Adipocyte (in vitro differentiated cells): ENCODE results near the gene ZSWIM6.

Source experiments
- DNase-seq: peaks from one replicate; pipeline ENCODE4 v3.0.0-alpha.2; 2015; ENCODE audit warnings: low read depth
- H3K27me3 ChIP-seq: replicated peaks from 2 replicates; pipeline ENCODE4 v1.7.0; 2013; ENCODE audit warnings: mild to moderate bottlenecking, low read length, moderate library complexity; ENCODE audit not compliant: control insufficient read depth, insufficient read depth
- H3K36me3 ChIP-seq: 2 replicates; pipeline ENCODE4 v1.7.0; 2013; ENCODE audit warnings: low read length, mild to moderate bottlenecking, moderate library complexity; ENCODE audit not compliant: control insufficient read depth, insufficient read depth, severe bottlenecking
- H3K4me1 ChIP-seq: 2 replicates; pipeline ENCODE4 v1.7.0; 2013; ENCODE audit warnings: mild to moderate bottlenecking, low read length, moderate library complexity; ENCODE audit not compliant: control insufficient read depth, insufficient read depth
- H3K4me3 ChIP-seq: 2 replicates; pipeline ENCODE4 v1.7.0; 2013; ENCODE audit warnings: mild to moderate bottlenecking, low read length, moderate library complexity
- H3K9ac ChIP-seq: 2 replicates; pipeline ENCODE4 v1.7.0; 2013; ENCODE audit warnings: mild to moderate bottlenecking, low read length, moderate library complexity
- H3K9me3 ChIP-seq: 2 replicates; pipeline ENCODE4 v1.7.0; 2013; ENCODE audit warnings: mild to moderate bottlenecking, low read length, moderate library complexity; ENCODE audit not compliant: control insufficient read depth

The ZSWIM6 gene

GRCh38 chr5:61498121-61498520 lies 166.1 kb downstream of the ZSWIM6 start:
- Histone ChIP-seq H3K4me3 (no peak overlapping the region), H3K36me3 (no peaks in the 10 kb centered on the region), H3K9ac (no peak overlapping the region), H3K27me3 (no peaks in the 10 kb centered on the region), H3K9me3 (no peaks in the 10 kb centered on the region), H3K4me1 (peaks cover 18% of the 10 kb centered on the region)
- no peak for DNase-seq

DNA sequence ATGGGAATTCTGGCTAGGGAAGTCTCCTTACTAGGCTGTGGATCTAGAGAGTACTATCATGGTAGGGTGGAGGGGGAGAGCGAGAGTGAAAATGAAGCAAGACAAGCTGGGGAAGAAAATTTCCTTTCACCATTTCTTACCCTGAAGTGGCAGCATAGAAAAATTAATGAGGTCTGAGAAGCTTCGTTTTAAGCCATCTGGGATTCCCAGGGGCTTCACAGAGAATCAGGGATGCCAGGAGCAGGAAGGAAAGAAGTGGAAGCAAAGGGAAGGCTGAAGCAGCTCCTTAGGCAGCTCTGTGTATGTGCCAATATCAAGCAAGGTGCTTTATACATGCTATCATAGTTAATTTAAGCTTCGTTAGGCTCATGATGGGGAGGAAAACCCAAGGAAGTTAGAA lies 169.9 kb downstream of the ZSWIM6 start:
- no peaks in the 10 kb centered on the region for H3K9me3 ChIP-seq
- H3K9ac ChIP-seq, result no peak overlapping the region
- no peak overlapping the region for H3K4me3 ChIP-seq
- no peaks in the 10 kb centered on the region for H3K36me3 ChIP-seq
- no peak for DNase-seq
- H3K4me1 ChIP-seq, result peaks cover 13% of the 10 kb centered on the region
- no peaks in the 10 kb centered on the region for H3K27me3 ChIP-seq

- DNase-seq, result peak; percentile 37
- Histone ChIP-seq H3K4me3 (no peak overlapping the region), H3K9ac (no peak overlapping the region), H3K36me3 (no peaks in the 10 kb centered on the region), H3K4me1 (peaks cover 3% of the 10 kb centered on the region), H3K9me3 (no peaks in the 10 kb centered on the region), H3K27me3 (no peaks in the 10 kb centered on the region)
Observed at GRCh38 chr5:61504143-61504770, 172.2 kb downstream of the ZSWIM6 start.

- no peak for DNase-seq
- Histone ChIP-seq H3K27me3 (no peaks in the 10 kb centered on the region), H3K4me3 (no peak overlapping the region), H3K36me3 (peaks cover 7% of the 10 kb centered on the region), H3K9ac (no peak overlapping the region), H3K9me3 (no peaks in the 10 kb centered on the region), H3K4me1 (peaks cover 3% of the 10 kb centered on the region)
Observed at GRCh38 chr5:61505281-61505680, 173.2 kb downstream of the ZSWIM6 start.

- DNase-seq, result no peak
- no peak overlapping the region for H3K4me3 ChIP-seq
- H3K27me3 ChIP-seq, result no peaks in the 10 kb centered on the region
- H3K36me3 ChIP-seq, result peaks cover 7% of the 10 kb centered on the region
- no peak overlapping the region for H3K9ac ChIP-seq
- H3K9me3 ChIP-seq, result no peaks in the 10 kb centered on the region
- peaks cover 3% of the 10 kb centered on the region for H3K4me1 ChIP-seq
Observed at GRCh38 chr5:61507232-61507631, 175.2 kb downstream of the ZSWIM6 start.

GRCh38 chr5:61516946-61517345 lies 184.9 kb downstream of the ZSWIM6 start:
- H3K4me1 ChIP-seq, result no peaks in the 10 kb centered on the region
- no peak for DNase-seq

GRCh38 chr5:61519728-61520277 lies 187.7 kb downstream of the ZSWIM6 start:
- Histone ChIP-seq H3K9me3 (peaks cover 10% of the 10 kb centered on the region), H3K27me3 (no peaks in the 10 kb centered on the region), H3K36me3 (peaks cover 4% of the 10 kb centered on the region), H3K4me3 (no peak overlapping the region), H3K9ac (no peak overlapping the region), H3K4me1 (no peaks in the 10 kb centered on the region)
- no peak for DNase-seq

More at GRCh38 chr5:61516946-61517345, 184.9 kb downstream of the ZSWIM6 start:
- no peak overlapping the region for H3K9ac ChIP-seq
- H3K9me3 ChIP-seq, result peaks cover 10% of the 10 kb centered on the region
- H3K36me3 ChIP-seq, result no peaks in the 10 kb centered on the region
- H3K27me3 ChIP-seq, result no peaks in the 10 kb centered on the region
- no peak overlapping the region for H3K4me3 ChIP-seq

- H3K4me1 ChIP-seq, result no peaks in the 10 kb centered on the region
- H3K4me3 ChIP-seq, result no peak overlapping the region
- H3K9me3 ChIP-seq, result no peaks in the 10 kb centered on the region
- no peak for DNase-seq
- H3K9ac ChIP-seq, result no peak overlapping the region
- H3K27me3 ChIP-seq, result no peaks in the 10 kb centered on the region
- peaks cover 24% of the 10 kb centered on the region for H3K36me3 ChIP-seq
Observed at GRCh38 chr5:61523073-61523472, 191.0 kb downstream of the ZSWIM6 start.

GRCh38 chr5:61523997-61524396 lies 191.9 kb downstream of the ZSWIM6 start:
- H3K4me3 ChIP-seq, result no peak overlapping the region
- H3K4me1 ChIP-seq, result no peaks in the 10 kb centered on the region
- no peaks in the 10 kb centered on the region for H3K9me3 ChIP-seq
- H3K27me3 ChIP-seq, result no peaks in the 10 kb centered on the region
- no peak for DNase-seq
- H3K9ac ChIP-seq, result no peak overlapping the region
- H3K36me3 ChIP-seq, result peaks cover 27% of the 10 kb centered on the region

DNA sequence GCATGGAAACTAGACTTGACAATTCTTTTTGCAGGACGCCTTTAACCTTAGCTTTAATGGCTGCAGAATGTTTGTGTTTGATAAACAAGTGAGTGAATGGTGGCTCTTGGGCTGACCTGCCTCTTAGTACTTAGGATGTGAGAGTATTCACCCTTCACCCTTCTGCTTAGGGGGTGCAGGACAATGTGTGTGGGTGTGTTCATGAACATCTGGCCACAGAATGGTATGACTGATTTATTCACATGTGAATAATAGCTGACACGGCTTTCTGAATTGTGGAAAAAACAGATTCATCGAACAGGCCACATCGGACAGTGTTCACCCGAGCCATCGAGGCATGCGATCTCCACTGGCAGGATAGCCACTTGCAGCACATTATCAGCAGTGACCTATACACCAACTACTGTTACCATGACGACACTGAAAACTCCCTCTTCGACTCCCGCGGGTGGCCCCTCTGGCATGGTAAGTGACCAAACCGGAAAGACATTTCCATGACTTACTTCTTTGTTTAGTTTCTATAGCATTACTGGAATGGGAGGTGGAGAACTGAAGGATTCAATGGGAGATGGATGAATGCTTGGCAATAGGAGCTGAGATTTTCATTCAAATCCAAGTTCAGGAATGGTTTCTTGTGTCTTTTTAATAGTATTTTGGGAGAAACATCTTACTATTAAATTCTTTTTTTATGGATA lies 193.6 kb downstream of the ZSWIM6 start:
- H3K4me1 ChIP-seq, result no peaks in the 10 kb centered on the region
- no peaks in the 10 kb centered on the region for H3K27me3 ChIP-seq
- H3K9ac ChIP-seq, result no peak overlapping the region
- no peaks in the 10 kb centered on the region for H3K9me3 ChIP-seq
- H3K36me3 ChIP-seq, result peaks cover 41% of the 10 kb centered on the region
- DNase-seq, result no peak
- no peak overlapping the region for H3K4me3 ChIP-seq

GRCh38 chr5:61526207-61526519 lies 194.1 kb downstream of the ZSWIM6 start:
- H3K9me3 ChIP-seq, result no peaks in the 10 kb centered on the region
- H3K36me3 ChIP-seq, result peaks cover 43% of the 10 kb centered on the region
- DNase-seq, result no peak
- no peaks in the 10 kb centered on the region for H3K4me1 ChIP-seq
- no peak overlapping the region for H3K4me3 ChIP-seq
- H3K27me3 ChIP-seq, result no peaks in the 10 kb centered on the region
- H3K9ac ChIP-seq, result no peak overlapping the region
